RWPE2 (cell line): ENCODE measurements around the gene ADORA2B.

Experiments used
- ATAC-seq: fragments of 200-7000 bp; cut with Tn5 transposase; 3 replicates; pipeline ENCODE4 v1.9.1; 2021; ENCODE audit warnings: low read depth
- DNase-seq: peaks from one replicate; pipeline ENCODE4 v3.0.0-alpha.2; 2020; ENCODE audit warnings: low spot score
- H3K27ac ChIP-seq: fragments of 450-650 bp; 2 replicates; pipeline ENCODE4 v1.5.1; 2017; ENCODE audit warnings: mild to moderate bottlenecking; ENCODE audit not compliant: poor library complexity, severe bottlenecking
- H3K27me3 ChIP-seq: fragments of 250-450 bp; sonication (Bioruptor Pico); 2 replicates; pipeline ENCODE4 v1.5.1; 2021; ENCODE audit warnings: mild to moderate bottlenecking, moderate library complexity; ENCODE audit not compliant: insufficient read depth, poor library complexity, severe bottlenecking
- H3K36me3 ChIP-seq: fragments of 250-450 bp; sonication (Bioruptor Pico); 2 replicates; pipeline ENCODE4 v1.5.1; 2020; ENCODE audit warnings: low read depth, mild to moderate bottlenecking, moderate library complexity
- H3K4me1 ChIP-seq: fragments of 250-450 bp; sonication (Bioruptor Pico); 2 replicates; pipeline ENCODE4 v1.5.1; 2021; ENCODE audit warnings: mild to moderate bottlenecking, moderate library complexity; ENCODE audit not compliant: insufficient read depth, poor library complexity, severe bottlenecking
- H3K4me3 ChIP-seq: fragments of 250-450 bp; sonication (Bioruptor Pico); 2 replicates; pipeline ENCODE4 v1.5.1; 2021; ENCODE audit warnings: mild to moderate bottlenecking, moderate library complexity; ENCODE audit not compliant: severe bottlenecking
- H3K9me3 ChIP-seq: fragments of 250-450 bp; sonication (Bioruptor Pico); 2 replicates; pipeline ENCODE4 v1.5.1; 2021; ENCODE audit warnings: mild to moderate bottlenecking, moderate library complexity; ENCODE audit not compliant: severe bottlenecking
- TF ChIP-seq, protein P1 (sequence below): fragments of 450-650 bp; IDR thresholded peaks from one replicate; pipeline ENCODE4 v1.5.1; 2017; ENCODE audit warnings: mild to moderate bottlenecking, moderate library complexity; ENCODE audit not compliant: poor library complexity, severe bottlenecking

The ADORA2B gene

DNA sequence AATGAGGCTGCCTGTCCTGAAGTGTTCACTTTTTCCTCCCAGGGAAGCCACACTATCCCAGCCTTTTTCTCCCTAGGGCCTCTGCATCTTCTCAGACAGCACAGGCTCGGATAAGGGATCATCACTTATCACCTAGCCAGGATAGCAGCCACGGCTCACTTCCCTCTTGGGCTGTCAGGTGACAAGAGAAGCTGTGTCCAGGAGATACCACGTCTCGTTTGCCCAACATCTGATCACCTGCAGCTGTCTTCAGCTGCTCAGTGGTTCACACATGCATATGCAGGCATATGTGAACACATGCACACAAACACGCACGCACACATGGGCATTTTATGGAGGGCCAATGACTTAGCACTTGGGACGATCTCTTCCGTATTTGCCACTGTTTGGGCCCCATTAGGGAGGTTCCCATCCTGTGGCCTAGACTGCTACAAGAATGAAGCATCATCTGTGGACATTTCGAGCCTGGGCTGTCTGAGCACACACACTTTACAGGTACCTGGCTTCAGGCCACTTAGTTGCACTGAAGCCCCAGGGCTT is 32.4 kb upstream of the ADORA2B start:
- TF ChIP-seq, protein P1, sequence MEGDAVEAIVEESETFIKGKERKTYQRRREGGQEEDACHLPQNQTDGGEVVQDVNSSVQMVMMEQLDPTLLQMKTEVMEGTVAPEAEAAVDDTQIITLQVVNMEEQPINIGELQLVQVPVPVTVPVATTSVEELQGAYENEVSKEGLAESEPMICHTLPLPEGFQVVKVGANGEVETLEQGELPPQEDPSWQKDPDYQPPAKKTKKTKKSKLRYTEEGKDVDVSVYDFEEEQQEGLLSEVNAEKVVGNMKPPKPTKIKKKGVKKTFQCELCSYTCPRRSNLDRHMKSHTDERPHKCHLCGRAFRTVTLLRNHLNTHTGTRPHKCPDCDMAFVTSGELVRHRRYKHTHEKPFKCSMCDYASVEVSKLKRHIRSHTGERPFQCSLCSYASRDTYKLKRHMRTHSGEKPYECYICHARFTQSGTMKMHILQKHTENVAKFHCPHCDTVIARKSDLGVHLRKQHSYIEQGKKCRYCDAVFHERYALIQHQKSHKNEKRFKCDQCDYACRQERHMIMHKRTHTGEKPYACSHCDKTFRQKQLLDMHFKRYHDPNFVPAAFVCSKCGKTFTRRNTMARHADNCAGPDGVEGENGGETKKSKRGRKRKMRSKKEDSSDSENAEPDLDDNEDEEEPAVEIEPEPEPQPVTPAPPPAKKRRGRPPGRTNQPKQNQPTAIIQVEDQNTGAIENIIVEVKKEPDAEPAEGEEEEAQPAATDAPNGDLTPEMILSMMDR = no peak
- no peaks in the 10 kb centered on the region for H3K9me3 ChIP-seq
- H3K4me3 ChIP-seq = no peak overlapping the region
- DNase-seq (no peak), ATAC-seq (no peak)
- H3K27ac ChIP-seq = no peak overlapping the region
- no peaks in the 10 kb centered on the region for H3K36me3 ChIP-seq
- no peaks in the 10 kb centered on the region for H3K27me3 ChIP-seq
- H3K4me1 ChIP-seq = no peaks in the 10 kb centered on the region

DNA sequence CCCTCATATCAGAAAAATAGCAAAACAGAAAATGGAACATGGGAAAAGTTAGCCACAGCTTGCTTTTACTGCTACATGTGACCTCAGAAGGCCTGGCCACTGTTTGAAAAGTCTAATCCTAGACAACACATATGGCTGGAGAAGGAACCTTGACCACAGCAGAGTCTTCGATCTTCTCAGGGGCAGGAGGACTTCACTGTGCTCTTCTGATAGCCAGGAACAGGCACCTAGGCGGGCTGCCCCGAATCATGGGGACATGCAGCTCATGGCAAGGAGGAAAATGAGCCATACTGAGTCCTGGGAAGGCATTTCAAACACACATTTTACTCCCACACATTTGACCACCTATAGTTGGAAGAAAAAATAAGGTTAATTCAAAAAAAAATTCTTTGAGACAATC is 31.1 kb upstream of the ADORA2B start:
- Histone ChIP-seq H3K36me3 (no peaks in the 10 kb centered on the region), H3K27ac (no peak overlapping the region), H3K9me3 (no peaks in the 10 kb centered on the region), H3K27me3 (no peaks in the 10 kb centered on the region), H3K4me1 (no peaks in the 10 kb centered on the region), H3K4me3 (no peak overlapping the region)
- no peak for DNase-seq
- TF ChIP-seq, protein P1 = no peak
- no peak for ATAC-seq

DNA sequence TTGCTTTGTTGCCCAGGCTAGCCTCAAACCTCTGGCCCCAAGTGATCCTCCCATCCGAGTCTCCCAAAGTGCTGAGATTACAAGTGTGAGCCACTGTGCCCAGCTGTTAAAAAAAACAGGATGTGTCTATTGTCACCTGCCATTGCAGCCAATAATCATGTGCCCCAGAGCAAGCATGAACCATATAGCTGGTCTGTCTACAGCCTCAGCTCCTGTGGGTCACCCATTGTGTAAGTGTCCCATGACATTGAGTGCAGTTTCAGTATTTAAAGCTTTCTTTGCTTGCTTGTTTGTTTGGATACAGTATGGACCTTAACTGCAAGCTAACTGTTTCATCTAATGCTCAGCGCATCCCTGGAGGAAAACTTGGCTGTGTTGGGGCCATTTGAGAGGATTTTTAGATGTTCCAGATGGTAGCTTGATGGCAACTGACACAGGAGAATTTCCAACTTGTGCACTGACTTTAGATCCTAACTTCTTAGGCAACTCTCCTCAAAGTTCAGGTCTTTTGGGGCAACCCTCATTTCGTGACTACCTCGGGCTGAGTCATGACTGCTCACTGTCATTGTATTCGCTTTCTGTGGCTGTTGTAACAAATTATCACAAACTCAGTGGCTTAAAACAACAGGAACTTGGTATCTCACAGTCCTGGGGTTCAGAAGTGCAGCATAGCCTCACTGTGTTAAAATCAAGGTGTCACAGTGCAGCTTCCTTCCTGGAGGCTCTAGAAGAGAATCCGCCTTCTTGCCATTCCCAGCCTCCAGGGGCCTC is 30.3 kb upstream of the ADORA2B start:
- no peak for DNase-seq

DNA sequence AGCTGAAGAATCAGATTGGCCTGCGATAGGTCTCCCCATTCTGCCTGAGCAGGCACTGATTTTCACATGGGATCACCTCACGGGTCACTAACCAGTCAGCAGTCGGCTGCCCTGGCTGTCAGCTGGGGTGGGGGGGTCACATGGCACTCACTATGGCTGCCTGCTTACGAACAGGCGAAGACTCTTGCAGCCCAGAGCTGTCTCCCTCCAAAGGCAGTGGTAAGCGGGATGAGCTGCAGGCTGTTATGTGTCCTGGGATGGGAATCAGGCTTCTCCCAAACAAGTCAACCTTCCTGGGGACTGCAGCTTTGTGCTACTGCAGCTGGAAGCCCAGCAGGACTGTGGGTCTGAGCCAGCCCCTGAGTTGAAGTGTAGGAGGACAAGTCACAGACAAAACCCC is 29.0 kb upstream of the ADORA2B start:
- TF ChIP-seq, protein P1 = no peak
- H3K27ac ChIP-seq = no peak overlapping the region
- no peaks in the 10 kb centered on the region for H3K36me3 ChIP-seq
- peaks cover 5% of the 10 kb centered on the region for H3K4me1 ChIP-seq
- no peak for ATAC-seq
- no peak overlapping the region for H3K4me3 ChIP-seq
- H3K9me3 ChIP-seq = no peaks in the 10 kb centered on the region
- H3K27me3 ChIP-seq = no peaks in the 10 kb centered on the region
- DNase-seq = no peak

More for the DNA sequence above, 30.3 kb upstream of the ADORA2B start:
- no peak overlapping the region for H3K27ac ChIP-seq
- no peaks in the 10 kb centered on the region for H3K4me1 ChIP-seq
- ATAC-seq = no peak
- no peaks in the 10 kb centered on the region for H3K36me3 ChIP-seq
- no peaks in the 10 kb centered on the region for H3K27me3 ChIP-seq
- H3K9me3 ChIP-seq = no peaks in the 10 kb centered on the region
- TF ChIP-seq, protein P1 = no peak
- no peak overlapping the region for H3K4me3 ChIP-seq

DNA sequence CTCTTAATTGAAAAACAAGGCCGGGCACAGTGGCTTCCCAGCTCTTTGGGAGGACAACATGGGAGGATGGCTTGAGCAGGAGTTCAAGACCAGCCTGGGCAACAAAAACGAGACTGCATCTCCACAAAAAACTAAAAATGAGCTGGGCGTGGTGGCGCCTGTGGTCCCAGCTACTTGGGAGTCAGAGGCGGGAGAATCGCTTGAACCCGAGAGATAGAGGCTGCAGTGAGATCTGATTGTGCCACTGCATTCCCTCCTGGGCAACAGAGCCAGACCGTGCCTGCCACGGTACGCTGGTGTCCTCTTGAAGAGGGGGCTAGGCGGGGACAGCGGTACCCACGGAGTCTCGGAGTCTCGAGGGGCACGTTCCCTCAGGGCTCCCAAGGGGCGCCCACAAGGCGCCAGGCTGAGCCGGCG is 27.9 kb upstream of the ADORA2B start:
- Histone ChIP-seq H3K9me3 (no peaks in the 10 kb centered on the region), H3K27me3 (no peaks in the 10 kb centered on the region), H3K36me3 (no peaks in the 10 kb centered on the region), H3K27ac (no peak overlapping the region), H3K4me1 (peaks cover 5% of the 10 kb centered on the region), H3K4me3 (no peak overlapping the region)
- TF ChIP-seq, protein P1 = no peak
- ATAC-seq = no peak
- DNase-seq = no peak
